ENCODE measurements around the gene BMP5. TPM values are rescaled to one million over a fixed set of nuclear protein-coding genes. Genes with fewer than 3 reads are reported as not detected.

The BMP5 gene
- total and polyA plus RNA-seq, 4 donors = 0.42 to 0.92 (median 0.65) TPM

GRCh38 chr6:55877283-55877682 is 1.9 kb upstream of the BMP5 start:
- H3K27ac ChIP-seq (ENCODE audit: low read depth in 1 of 2, low read length in 2 of 2) = no peak overlapping the region
- 64% methylated on average over 3 of the region's 3 CpGs for WGBS
- DNase-seq (ENCODE audit: low spot score) = no peak

GRCh38 chr6:55874316-55874715 is 1.1 kb downstream of the BMP5 start:
- 63% methylated on average over 6 of the region's 6 CpGs for WGBS
- no peaks in the 10 kb centered on the region for H3K27me3 ChIP-seq (ENCODE audit: control insufficient read depth in 4 of 4, insufficient read depth in 4 of 4, low read length in 3 of 4)
- no peak for DNase-seq (ENCODE audit: low spot score)
- no peak overlapping the region for H3K9ac ChIP-seq (ENCODE audit: low read depth in 1 of 2, low read length in 2 of 2)
- H3K4me3 ChIP-seq (ENCODE audit: low read depth in 1 of 3, low read length in 3 of 3) = no peak overlapping the region
- no peak overlapping the region for H3K27ac ChIP-seq (ENCODE audit: low read depth in 1 of 2, low read length in 2 of 2)
- H3K4me1 ChIP-seq (ENCODE audit: control insufficient read depth in 4 of 4, insufficient read depth in 4 of 4, low read length in 3 of 4) = no peaks in the 10 kb centered on the region
- H3K36me3 ChIP-seq (ENCODE audit: control insufficient read depth in 4 of 4, insufficient read depth in 3 of 4, low read depth in 1 of 4, low read length in 3 of 4) = no peaks in the 10 kb centered on the region
- no peaks in the 10 kb centered on the region for H3K9me3 ChIP-seq (ENCODE audit: control insufficient read depth in 4 of 4, low read length in 3 of 4)
- TF ChIP-seq REST (IDR thresholded peaks at IDR 0.05) (no peak), MAX (IDR thresholded peaks at IDR 0.05) (no peak), ATF3 (IDR thresholded peaks at IDR 0.05) (no peak), JUND (IDR thresholded peaks at IDR 0.05) (no peak), EGR1 (IDR thresholded peaks at IDR 0.05; ENCODE audit: low read depth in 2 of 2) (no peak), SP1 (IDR thresholded peaks at IDR 0.05) (no peak), RAD21 (IDR thresholded peaks at IDR 0.05) (no peak), TAF1 (conservative IDR thresholded peaks at IDR 0.05) (no peak), HNF4A (conservative IDR thresholded peaks at IDR 0.05) (no peak), NR2F2 (IDR thresholded peaks at IDR 0.05) (no peak), FOXA1 (IDR thresholded peaks at IDR 0.05) (no peak), GABPA (IDR thresholded peaks at IDR 0.05 in 1 of 2, conservative IDR thresholded peaks at IDR 0.05 in 1 of 2) (no peak)

More at GRCh38 chr6:55877283-55877682, 1.9 kb upstream of the BMP5 start:
- Histone ChIP-seq H3K4me3 (ENCODE audit: low read depth in 1 of 3, low read length in 3 of 3) (no peak overlapping the region), H3K9me3 (ENCODE audit: control insufficient read depth in 4 of 4, low read length in 3 of 4) (no peaks in the 10 kb centered on the region), H3K27me3 (ENCODE audit: control insufficient read depth in 4 of 4, insufficient read depth in 4 of 4, low read length in 3 of 4) (no peaks in the 10 kb centered on the region), H3K9ac (ENCODE audit: low read depth in 1 of 2, low read length in 2 of 2) (no peak overlapping the region), H3K4me1 (ENCODE audit: control insufficient read depth in 4 of 4, insufficient read depth in 4 of 4, low read length in 3 of 4) (no peaks in the 10 kb centered on the region), H3K36me3 (ENCODE audit: control insufficient read depth in 4 of 4, insufficient read depth in 3 of 4, low read depth in 1 of 4, low read length in 3 of 4) (no peaks in the 10 kb centered on the region)
- TF ChIP-seq ZBTB33 (IDR thresholded peaks at IDR 0.05) (no peak), REST (IDR thresholded peaks at IDR 0.05) (no peak), FOXA2 (IDR thresholded peaks at IDR 0.05) (no peak), HNF4G (IDR thresholded peaks at IDR 0.05) (no peak), MAX (IDR thresholded peaks at IDR 0.05) (no peak), RAD21 (IDR thresholded peaks at IDR 0.05) (no peak), HNF4A (conservative IDR thresholded peaks at IDR 0.05) (no peak), GABPA (IDR thresholded peaks at IDR 0.05 in 1 of 2, conservative IDR thresholded peaks at IDR 0.05 in 1 of 2) (no peak), YY1 (IDR thresholded peaks at IDR 0.05) (no peak), EGR1 (IDR thresholded peaks at IDR 0.05; ENCODE audit: low read depth in 2 of 2) (no peak), JUND (IDR thresholded peaks at IDR 0.05) (no peak), NR2F2 (IDR thresholded peaks at IDR 0.05) (no peak), TAF1 (conservative IDR thresholded peaks at IDR 0.05) (no peak)

Data from liver (tissue), 9 donors.